ENCODE results near the gene ATCAY.
"Not testable (repeated sequence)": the region's sequence is repeated elsewhere in the genome, so short reads cannot be mapped to it uniquely, and the experiment has no call there.

ATCAY gene

DNA sequence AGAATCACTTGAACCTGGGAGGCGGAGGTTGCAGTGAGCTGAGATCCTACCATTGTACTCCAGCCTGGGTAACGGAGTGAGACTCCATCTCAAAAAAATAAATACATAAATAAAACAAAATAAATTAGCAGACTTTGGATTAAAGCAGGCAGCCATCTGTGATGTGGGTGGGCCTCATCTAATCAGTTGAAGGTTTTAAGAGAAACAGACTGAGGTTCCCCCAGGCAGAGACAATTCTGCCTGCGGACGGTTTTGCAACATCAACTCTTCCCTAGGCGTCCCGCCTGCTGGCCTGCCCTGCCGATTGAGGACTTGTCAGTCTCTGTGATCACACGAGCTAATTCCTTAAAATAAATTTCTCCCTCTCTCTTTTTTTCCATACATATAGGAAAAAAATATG lies 23.7 kb downstream of the ATCAY start:
- DNase-seq, result no peak

DNA sequence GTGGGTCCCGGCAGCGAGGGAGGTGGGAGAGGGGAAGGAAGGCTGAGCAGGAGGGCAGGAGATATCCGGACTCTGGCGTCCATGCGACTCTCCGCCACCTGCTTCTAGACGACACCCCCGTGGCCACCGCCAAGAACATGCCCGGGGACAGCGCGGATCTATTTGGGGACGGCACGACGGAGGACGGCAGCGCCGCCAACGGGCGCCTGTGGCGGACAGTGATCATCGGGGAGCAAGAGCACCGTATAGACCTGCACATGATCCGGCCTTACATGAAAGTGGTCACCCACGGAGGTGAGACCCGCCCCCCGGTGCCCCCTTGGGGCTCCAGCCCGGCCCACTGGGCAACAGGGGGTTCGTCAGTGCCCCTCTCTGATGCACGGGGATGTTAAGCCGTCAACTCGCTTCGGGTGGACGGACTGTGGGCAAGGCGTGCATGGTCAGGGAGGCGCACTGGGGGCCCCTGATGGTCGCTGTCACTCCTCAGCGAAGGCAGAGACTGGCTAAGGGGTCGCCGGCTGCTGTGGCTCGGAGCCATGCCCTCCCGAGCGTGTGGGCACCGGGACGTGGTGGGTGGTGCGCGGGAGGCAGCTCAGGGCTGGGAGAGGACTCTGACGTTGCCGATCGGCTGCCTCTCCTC lies 27.3 kb downstream of the ATCAY start:
- DNase-seq, result no peak

DNA sequence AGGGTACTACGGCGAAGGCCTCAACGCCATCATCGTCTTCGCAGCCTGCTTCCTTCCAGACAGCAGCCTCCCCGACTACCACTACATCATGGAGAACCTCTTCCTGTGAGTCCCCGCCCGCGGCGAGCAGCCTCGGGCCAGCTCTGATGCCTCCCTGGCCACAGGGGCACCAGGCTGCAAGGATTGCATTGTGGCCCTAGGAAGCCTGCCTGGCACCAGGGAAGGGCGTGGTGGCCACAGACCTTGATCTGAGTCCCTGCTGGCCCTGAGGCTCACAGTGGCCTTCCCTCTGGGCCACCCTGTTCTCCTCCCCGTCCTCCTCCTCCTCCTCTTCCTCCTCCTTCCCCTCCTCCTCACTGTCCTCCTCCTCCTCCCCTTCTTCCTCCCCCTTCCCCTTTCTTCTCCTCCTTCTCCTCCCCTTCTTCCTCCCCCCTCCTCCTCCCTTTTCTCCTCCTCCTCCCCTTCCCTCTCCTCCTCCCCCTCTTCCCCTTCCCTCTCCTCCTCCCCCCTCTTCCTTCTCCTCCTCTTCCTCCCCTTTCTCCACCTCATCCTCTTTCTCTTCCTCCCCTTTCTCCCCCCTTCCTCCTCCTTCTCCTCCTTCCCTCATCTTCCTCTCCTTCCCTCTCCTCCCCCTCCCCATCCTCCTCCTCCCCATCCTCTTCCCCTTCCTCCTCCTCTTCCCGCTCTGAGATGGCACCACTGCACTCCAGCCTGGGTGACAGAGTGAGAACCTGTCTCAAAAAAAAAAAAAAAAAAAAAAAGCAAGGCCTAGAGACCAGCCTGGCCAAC lies 28.0 kb downstream of the ATCAY start:
- no peak for DNase-seq

DNA sequence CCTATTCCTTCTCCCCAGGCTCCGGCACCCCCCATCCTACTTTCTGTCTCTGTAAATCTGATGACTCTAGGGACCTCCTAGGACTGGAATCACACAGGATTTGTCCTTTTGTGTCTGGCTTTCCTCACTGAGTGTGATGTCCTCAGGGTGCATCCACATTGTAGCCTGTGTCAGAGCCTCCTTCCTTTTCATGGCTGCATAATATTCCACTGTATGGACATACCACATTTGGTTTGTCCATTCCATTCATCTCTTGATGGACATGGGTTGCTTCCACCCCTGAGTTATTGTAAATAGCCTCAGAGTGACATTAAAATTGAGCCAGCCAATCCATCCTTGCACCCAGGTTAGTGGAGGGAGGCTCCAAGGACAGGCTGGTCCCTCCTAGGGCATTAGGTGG lies 29.6 kb downstream of the ATCAY start:
- DNase-seq, result no peak

DNA sequence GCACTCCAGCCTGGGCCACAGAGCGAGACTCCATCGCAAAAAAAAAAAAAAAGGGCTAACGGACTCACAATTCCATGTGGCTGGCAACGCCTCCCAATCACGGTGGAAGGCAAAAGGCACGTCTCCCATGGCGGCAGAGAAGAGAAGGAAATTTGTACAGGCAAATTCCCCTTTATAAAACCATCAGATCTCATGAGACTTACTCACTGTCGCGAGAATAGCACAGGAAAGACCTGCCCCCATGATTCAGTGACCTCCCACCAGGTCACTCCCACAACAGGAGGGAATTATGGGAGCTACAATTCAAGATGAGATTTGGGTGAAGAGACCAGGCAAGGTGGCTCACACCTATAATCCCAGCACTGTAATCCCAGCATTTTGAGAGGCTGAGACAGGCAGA lies 33.7 kb downstream of the ATCAY start:
- no peak for DNase-seq

DNA sequence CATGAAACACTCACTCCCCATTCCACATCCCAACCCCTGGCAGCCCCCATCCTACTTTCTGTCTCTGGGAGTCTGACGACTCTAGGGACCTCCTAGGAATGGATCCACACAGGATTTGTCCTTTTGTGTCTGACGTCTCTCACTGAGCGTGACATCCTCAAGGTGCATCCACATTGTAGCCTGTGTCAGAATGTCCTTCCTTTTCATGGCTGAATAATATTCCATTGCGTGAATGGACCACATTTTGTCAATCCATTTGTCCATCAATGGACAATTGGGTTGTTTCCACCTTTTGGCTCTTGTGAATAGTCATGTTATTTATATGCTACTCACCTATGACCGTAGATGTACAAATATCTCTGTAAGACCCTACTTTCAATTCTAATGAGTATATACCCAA lies 35.5 kb downstream of the ATCAY start:
- no peak for DNase-seq

DNA sequence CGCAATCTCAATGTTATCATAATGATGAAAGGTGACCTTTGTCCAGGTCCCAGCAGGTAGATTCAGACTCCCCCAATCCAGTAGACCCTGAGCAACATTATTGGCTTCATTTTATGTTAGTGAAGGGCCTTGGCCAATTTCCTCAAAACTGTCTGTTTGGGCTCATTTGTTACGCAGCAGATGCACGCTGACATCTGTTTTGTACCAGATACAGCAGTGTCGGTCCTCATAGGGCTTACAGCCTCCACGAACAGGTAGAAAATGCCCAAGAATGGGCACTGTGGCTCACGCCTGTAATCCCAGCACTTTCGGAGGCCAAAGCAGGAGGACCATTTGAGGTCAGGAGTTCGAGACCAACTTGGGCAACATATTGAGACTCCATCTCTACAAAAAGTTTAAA lies 39.3 kb downstream of the ATCAY start:
- DNase-seq, result no peak

DNA sequence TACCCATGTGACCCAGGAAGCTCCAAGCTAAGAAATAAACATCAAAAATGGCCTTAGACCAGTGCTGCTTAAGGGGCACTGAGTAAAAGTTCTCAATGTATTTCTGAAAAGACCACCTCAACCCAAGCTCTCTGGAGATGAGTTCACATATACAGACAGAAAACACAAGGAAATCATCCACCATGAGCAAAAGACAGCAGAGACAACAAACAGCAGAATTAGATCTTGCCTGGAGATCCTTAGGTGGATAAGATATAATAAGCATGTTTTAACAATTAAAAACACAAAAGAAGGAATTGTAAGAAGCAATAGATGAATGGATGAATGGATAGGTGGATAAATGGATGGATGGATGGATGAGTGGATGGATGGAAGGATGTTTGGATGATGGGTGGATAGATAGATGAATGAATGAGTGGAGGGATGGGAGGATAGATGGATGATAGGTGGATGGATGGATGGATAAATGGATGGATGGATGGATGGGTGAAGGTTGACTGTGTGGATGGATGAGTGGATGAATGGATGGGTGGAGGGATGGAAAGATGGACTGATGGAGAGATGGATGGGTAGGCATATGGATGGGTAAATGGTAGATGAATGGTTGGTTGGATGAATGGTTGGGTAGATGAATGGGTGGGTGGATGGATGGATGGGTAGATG lies 42.7 kb downstream of the ATCAY start:
- DNase-seq, result no peak

DNA sequence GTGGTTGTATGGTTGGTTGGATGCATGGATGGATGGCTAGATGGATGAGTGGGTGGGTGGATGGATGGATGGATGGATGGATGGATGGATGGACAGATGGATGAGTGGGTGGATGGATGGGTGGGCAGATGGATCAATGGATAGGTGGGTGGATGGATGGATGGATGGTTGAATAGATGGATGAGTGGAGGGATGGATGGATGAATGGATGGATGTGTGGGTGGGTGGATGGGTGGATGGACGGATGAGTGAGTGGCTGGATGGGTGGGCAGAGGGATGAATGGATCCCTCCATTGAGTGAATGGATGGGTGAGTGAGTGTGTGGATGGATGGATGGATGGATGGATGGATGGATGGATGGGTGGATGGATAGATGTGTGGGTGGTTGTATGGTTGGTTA lies 43.4 kb downstream of the ATCAY start:
- no peak for DNase-seq

DNA sequence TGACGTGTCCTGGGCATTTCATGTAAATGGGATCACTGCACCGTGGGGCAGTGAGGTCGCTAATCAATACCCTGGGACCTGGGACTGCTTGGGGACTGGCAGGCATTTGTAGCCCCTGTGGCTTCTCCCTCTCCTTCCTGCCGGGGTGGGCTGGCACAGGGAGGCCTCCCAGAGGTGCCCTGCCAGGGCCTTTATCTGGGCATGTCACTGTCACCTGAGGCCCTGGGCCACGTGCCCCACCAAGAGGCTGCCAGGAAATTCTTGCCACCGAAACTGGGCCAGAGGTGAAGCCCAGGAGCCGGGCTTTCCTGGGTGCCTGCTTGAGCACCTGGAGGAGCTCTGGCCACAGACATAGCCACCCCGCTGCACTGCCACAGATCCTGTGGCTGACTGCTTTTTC lies 50.6 kb downstream of the ATCAY start:
- no peak for DNase-seq

DNA sequence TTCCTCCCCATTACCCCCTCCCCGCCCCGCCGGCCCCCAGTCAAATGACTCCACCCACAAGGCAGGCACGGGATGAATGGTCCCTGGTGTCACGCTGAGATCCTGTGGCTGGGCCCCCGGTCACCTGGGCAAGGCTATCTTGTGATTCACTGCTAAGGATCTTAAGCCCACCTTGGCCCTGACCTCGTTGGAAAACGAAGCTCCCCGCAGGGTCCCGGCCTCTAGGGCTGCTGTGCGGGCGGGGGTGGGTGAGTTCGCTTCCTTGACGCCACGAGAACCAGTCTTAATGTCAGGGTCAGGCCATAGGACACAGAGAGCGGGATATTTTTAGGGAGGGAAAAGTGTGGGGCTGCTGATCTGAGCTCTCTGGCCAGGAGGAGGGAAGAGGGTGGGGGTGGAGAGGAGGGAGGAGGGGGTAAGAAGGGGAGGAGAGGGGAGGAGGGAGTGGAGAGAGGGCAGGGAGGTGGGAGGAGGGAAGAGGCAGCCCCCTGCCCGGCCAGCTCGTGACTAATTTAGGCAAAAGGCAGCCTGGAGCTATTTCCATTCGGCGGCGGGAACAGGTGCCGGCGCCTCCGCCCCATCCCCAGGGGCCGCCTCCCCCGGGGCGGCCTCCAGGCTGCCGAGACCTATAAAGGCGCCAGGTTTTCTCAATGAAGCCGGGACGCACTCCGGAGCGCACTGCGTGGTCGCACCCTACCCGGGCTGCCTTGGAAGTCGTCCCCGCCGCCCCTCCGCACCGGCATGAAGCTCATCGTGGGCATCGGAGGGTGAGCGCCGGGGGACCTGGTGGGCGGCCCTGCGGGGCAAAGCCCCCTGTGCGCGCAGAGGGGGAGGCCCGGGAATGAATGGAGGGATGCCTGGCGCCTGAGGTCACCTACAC lies 52.7 kb downstream of the ATCAY start, which contains the start of gene NMRK2:
Gene NMRK2, plus strand, starts transcription at position 139 of the 880 bp plus-strand sequence. Its CDS starts 603 bp downstream, at position 742.
- peak; percentile 23 for DNase-seq

DNA sequence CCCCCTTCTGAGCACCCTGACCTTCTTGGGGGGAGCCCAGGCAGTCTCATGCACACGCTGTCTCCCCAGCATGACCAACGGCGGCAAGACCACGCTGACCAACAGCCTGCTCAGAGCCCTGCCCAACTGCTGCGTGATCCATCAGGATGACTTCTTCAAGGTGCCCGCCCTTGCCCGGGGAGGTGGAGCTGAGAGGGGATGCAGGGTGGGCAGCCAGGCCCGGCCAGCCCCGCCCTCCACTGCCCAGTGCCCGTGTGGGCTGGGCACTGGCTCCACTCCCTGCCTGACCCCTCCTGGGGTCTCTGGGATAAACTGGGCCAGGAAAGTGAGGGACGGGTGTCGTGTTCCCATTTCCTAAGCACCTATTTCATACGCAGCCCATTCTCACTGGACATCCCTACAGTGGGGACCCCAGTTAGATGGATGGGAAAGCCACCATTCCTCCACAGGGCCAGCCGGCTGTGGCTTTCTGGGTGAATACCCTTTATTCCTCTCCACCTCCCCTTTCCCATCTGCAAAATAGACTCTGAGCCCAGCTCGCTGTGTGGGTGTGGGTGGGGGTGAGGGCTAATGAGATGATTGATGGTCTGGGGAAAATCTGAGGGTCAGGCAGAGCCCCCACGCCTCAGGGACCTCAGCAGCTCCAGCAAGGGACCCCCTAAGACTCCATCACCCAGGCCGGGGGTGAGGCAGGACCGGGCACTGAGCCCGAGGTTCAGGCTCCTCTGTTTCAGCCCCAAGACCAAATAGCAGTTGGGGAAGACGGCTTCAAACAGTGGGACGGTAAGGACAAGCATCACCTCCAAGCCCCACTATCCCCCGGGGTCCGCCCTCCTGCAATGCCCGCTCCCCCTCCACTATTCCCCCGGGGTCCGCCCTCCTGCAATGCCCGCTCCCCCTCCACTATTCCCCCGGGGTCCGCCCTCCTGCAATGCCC lies 56.3 kb downstream of the ATCAY start:
- DNase-seq, result no peak

DNA sequence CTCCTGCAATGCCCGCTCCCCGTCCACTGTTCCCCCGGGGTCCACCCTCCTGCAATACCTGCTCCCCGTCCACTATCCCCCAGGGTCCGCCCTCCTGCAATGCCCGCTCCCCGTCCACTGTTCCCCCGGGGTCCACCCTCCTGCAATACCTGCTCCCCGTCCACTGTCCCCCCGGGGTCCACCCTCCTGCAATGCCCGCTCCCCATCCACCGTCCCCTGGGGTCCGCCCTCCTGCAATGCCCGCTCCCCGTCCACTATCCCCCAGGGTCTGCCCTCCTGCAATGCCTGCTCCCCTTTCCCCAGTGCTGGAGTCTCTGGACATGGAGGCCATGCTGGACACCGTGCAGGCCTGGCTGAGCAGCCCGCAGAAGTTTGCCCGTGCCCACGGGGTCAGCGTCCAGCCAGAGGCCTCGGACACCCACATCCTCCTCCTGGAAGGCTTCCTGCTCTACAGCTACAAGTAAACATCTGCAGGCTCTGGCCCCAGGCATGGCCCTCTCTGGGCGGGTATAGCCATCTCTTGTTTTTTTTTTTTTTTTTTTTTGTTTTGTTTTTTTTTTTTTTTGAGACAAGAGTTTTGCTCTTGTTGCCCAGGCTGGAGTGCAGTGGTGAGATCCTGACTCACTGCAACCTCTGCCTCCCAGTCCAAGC lies 57.9 kb downstream of the ATCAY start:
- DNase-seq, result not testable (repeated sequence)

DNA sequence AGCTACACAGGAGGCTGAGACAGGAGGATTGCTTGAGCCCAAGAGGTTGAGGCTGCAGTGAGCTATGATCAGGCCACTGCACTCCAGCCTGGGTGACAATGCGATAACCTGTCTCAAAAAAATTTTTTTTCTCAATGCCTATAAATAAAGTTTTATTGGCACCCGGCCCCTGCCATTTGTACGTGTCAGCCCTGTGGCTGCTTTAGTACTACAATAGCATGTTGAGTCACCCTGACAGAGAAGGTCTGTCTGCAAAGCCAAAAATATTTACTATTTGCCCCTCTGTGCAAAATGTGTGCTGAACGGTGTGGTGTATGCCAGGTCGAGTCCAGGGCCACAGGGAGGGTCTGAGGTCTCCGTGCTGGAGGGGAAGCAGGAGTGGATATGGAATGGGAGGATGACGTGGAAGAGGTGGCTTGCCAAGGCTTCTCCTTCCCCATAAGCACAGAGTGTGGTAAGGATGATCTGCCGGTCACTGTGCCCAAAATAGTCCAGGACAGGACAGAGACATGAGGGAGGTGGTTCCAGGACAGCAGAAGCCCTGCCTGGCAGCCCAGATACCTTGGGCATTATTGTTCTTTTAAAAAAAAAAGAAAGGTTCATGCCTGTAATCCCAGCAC lies 62.4 kb downstream of the ATCAY start:
- DNase-seq, result no peak

DNA sequence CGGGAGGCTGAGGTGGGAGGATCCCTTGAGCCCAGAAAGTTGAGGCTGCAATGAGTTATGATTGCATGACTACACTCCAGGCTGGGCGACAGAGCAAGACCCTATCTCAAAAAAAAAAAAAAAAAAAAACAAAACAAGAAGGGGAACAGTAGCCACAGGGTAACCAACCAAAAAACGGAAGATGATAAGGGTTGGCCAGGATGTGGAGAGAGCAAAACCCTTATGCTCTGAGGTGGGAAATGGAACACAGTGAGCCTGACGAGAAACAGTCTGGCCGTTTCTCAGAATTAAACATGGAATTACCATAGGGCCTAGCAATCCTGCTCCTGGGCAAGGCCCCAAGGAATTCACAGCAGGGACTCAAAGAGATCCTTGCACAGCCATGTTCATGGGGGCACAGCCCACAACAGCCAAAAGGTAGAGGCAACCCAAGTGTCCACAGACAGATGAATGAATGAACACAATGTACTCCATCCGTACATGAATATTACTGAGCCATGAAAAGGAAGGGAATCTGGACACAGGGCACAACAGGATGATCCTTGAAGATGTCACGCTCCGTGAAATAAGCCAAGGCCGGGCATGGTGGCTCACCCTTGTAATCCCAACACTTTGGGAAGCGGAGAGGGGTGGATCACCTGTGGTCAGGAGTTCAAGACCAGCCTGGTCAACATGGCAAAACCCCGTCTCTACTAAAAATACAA lies 63.7 kb downstream of the ATCAY start:
- DNase-seq, result no peak

DNA sequence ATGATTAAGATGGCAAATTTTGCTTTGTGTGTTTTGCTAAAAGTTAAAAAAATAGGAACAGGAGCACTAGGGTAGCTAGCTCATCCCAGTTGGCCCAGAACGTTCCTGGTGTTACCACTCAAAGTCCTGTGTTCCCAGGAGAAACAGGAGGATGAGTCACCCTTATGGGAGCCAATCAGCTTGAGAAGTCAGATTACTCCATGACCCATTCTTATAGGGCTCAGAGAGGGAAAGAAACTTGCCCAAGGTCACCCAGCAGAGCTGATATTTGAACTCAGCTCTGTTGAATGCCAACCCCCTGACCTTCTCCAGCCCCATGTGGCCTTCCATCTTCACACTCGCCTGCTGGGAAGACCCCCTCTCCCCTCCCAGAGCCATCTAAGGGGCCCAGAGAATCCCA lies 65.4 kb downstream of the ATCAY start:
- no peak for DNase-seq

DNA sequence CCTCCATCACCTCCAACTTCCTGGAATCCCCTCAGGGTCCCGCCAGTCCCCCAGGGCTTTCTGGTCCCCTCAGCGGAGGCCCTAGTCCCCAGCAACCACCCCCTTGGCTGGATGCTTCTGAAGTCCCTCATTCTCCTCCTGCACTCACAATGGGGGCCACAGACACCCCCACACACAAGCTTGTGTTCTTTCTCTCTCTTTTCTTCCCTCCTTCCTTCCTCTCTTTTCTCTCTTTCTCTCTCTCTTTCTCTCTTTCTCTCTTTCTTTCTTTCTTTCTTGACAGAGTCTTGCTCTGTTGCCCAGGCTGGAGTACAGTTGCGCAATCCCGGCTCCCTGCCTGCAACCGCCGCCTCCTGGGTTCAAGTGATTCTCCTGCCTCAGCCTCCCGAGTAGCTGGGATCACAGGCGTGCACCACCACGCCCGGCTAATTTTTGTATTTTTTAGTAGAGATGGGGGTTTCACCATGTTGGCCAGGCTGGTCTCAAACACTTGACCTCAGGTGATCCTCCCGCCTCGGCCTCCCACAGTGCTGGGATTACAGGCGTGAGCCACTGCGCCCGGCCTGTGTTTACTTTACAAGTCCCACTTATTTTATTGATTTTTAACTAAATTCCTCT lies 66.9 kb downstream of the ATCAY start:
- not testable (repeated sequence) for DNase-seq

DNA sequence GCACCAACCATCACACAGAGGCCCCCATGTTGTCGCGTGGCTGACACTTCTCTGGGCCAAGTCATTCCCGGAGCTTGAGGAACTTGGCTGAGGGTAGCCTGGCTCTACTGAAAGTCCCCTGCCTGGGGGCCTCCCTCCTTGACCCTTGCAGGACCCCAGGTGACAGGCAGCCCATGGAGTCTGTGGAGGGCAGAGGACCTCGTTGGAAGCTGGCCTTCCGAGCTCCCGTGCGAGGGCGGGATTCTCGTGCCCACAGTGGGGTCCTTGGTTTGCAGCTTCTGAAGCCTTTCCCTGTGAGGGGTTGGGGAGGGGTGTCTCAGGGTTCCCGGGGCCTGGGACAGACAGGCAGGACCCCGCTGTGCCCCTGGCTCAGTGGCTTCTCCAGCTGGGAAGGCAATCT lies 68.8 kb downstream of the ATCAY start:
- no peak for DNase-seq

DNA sequence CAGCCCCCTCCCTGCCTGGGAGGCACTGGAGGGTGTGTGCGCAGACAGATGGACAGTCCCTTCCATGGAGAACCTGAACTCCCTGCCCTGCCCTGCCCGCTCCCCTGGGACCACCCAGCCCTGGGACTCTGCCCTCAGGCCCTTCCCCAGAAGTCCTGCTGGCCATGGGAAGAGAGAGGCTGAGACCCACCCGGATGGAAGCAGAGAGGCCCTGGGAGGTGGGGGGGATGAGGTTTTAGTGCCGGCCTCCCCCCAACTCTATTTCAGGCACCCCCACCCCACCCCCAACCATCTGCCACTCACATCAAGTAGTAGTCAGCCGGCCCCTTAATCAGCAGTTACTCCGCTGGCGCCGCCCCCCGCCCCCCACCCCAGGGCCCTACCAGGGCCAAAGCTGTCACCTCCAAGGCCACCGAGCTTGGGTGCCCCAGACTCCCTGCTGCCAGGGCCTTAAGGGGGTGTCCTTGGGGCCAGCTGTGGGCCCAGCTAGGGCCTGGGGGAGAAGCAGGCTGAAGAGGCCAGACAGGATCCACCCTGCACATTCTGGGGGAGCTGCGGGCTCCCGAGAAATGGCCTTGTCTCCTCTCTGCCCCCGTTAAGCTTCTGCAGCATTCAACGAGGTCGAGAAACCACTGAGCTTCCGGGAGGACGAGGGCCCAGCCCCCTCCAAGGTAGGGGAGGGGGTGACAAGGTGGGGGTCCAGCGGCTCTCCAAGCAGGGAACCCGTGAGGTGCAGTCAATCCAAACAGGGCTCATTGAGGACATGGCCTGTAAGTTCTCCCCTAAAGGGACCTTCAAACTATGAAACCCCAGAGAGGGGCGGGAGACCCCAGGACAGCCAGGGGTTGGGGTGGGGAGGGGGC lies 69.7 kb downstream of the ATCAY start:
- no peak for DNase-seq
